ENCODE data around the gene CST9.
A peak's percentile ranks its signal among the peaks of the same experiment; 100 is the strongest.
"Not testable (repeated sequence)": the region's sequence is repeated elsewhere in the genome, so short reads cannot be mapped to it uniquely, and the experiment has no call there.

CST9 gene

GRCh38 chr20:23637282-23638221, 31.8 kb upstream of the CST9 start, which contains the start of gene CST3:
CST3 (minus strand) TSS chr20:23637955; CDS start chr20:23637862, 93 bp downstream.
- Histone ChIP-seq H3K27ac (ENCODE audit: low read length) (peak within 1 kb of the TSS; percentile 85), H3K4me1 (ENCODE audit: control insufficient read depth, insufficient read depth, low read length) (peaks cover 39% of the 10 kb centered on the region), H3K9me3 (ENCODE audit: control insufficient read depth in 2 of 2, low read length in 2 of 2) (no peaks in the 10 kb centered on the region), H3K4me3 (ENCODE audit: low read length in 2 of 2) (peak within 1 kb of the TSS; percentile 85 to 90), H3K9ac (ENCODE audit: low read length in 2 of 2) (peak within 1 kb of the TSS; percentile 75 to 93), H3K36me3 (ENCODE audit: control insufficient read depth in 2 of 2, insufficient read depth in 2 of 2, low read length in 2 of 2) (peaks cover 11 to 13% of the 10 kb centered on the region in 2 donors), H3K27me3 (ENCODE audit: control insufficient read depth in 1 of 2, insufficient read depth in 2 of 2, low read length in 2 of 2) (no peaks in the 10 kb centered on the region)

DNA sequence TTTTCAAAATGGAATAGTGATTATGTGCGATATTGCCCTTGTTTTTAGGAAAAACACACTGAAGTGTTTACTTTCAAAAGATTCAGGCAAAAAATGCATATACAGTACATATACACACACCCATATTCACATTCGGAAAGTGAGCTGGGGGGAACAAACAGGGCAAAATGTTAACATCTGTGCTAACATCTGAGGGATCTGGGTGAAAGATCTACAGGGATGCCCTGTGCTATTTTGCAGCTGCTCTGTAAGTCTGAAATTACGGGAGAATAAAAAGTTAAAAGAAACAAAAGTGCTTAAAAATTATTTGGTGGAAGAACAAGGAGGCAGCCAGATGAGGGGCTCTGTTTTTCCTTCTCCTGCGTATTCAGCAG, 31.2 kb upstream of the CST9 start:
- Histone ChIP-seq H3K9ac (ENCODE audit: low read length in 2 of 2) (peak overlapping the region; percentile 75 to 93), H3K36me3 (ENCODE audit: control insufficient read depth in 2 of 2, insufficient read depth in 2 of 2, low read length in 2 of 2) (peaks cover 12 to 13% of the 10 kb centered on the region in 2 donors), H3K9me3 (ENCODE audit: control insufficient read depth in 2 of 2, low read length in 2 of 2) (no peaks in the 10 kb centered on the region), H3K4me1 (ENCODE audit: control insufficient read depth, insufficient read depth, low read length) (peaks cover 33% of the 10 kb centered on the region), H3K27me3 (ENCODE audit: control insufficient read depth in 1 of 2, insufficient read depth in 2 of 2, low read length in 2 of 2) (no peaks in the 10 kb centered on the region), H3K27ac (ENCODE audit: low read length) (peak overlapping the region; percentile 85), H3K4me3 (ENCODE audit: low read length in 2 of 2) (peak overlapping the region; percentile 85 to 90)

DNA sequence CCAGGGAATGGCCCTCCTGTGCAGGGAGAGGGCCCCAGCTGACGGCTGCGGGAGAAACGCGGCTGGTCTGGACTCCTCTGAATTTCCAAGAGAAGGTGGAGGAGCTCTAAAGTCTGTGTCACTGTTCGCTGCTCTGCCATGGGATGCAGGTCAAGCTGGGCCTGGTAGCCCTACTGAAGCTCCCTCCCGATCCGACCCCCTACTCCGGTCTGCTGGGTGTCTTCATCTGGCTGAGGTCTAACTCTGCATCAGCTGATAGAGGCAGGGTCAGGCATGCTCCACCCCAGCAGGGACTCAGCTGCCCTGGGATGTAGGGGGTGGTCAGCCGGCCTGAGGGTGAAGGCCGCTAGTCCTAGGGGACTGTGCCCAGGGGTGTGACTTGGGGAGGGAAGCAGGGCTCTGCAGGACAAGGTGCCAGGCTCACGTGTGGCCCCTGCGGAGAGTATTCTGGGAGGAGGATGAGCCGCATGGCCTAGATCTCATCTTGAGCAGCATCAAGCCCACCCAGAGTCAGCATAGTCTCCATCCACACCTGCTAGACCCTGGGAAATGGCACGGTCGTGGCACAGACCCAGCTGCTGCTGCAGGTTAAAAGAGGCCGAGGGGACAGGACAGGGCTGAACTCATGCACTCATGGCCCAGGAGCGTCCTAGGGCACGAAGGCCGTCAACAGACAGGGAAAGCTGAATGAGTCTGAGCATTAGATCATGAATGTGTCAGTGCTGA, 30.6 kb upstream of the CST9 start:
- Histone ChIP-seq H3K9me3 (ENCODE audit: control insufficient read depth in 2 of 2, low read length in 2 of 2) (no peaks in the 10 kb centered on the region), H3K27ac (ENCODE audit: low read length) (peak overlapping the region; percentile 85), H3K4me3 (ENCODE audit: low read length in 2 of 2) (peak overlapping the region; percentile 85 to 90), H3K9ac (ENCODE audit: low read length in 2 of 2) (peak overlapping the region; percentile 75 to 93), H3K27me3 (ENCODE audit: control insufficient read depth in 1 of 2, insufficient read depth in 2 of 2, low read length in 2 of 2) (no peaks in the 10 kb centered on the region), H3K36me3 (ENCODE audit: control insufficient read depth in 2 of 2, insufficient read depth in 2 of 2, low read length in 2 of 2) (peaks cover 12 to 14% of the 10 kb centered on the region in 2 donors), H3K4me1 (ENCODE audit: control insufficient read depth, insufficient read depth, low read length) (peaks cover 29% of the 10 kb centered on the region)

DNA sequence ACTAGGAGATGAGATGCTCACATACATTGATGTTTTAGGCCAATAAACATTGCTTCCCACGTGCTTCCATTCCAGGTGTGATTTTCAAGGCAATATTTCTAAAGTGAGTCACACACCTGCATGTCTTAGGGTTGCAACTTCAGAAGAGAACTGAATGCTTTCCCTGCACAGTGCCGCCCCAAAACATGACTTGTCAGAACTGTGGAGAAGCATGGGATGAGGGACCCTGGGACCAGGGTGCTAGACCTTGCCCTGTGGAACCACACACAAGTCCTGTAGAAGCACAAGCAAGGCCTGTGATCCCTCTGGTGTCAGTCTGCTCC, 30.0 kb upstream of the CST9 start:
- not testable (repeated sequence) for H3K9me3 ChIP-seq (ENCODE audit: control insufficient read depth in 2 of 2, low read length in 2 of 2); H3K27me3 ChIP-seq (ENCODE audit: control insufficient read depth in 1 of 2, insufficient read depth in 2 of 2, low read length in 2 of 2); H3K9ac ChIP-seq (ENCODE audit: low read length in 2 of 2)
- Histone ChIP-seq H3K27ac (ENCODE audit: low read length) (peak overlapping the region; percentile 85), H3K4me3 (ENCODE audit: low read length in 2 of 2) (peak overlapping the region; percentile 85 to 90), H3K36me3 (ENCODE audit: control insufficient read depth in 2 of 2, insufficient read depth in 2 of 2, low read length in 2 of 2) (peaks cover 12 to 14% of the 10 kb centered on the region in 2 donors), H3K4me1 (ENCODE audit: control insufficient read depth, insufficient read depth, low read length) (peaks cover 28% of the 10 kb centered on the region)

GRCh38 chr20:23634985-23635767, 29.5 kb upstream of the CST9 start:
- Histone ChIP-seq H3K9me3 (ENCODE audit: control insufficient read depth in 2 of 2, low read length in 2 of 2) (no peaks in the 10 kb centered on the region), H3K36me3 (ENCODE audit: control insufficient read depth in 2 of 2, insufficient read depth in 2 of 2, low read length in 2 of 2) (peaks cover 12 to 14% of the 10 kb centered on the region in 2 donors), H3K27me3 (ENCODE audit: control insufficient read depth in 1 of 2, insufficient read depth in 2 of 2, low read length in 2 of 2) (no peaks in the 10 kb centered on the region), H3K9ac (ENCODE audit: low read length in 2 of 2) (no peak overlapping the region), H3K27ac (ENCODE audit: low read length) (no peak overlapping the region), H3K4me3 (ENCODE audit: low read length in 2 of 2) (peak overlapping the region; percentile 48 to 55), H3K4me1 (ENCODE audit: control insufficient read depth, insufficient read depth, low read length) (peaks cover 28% of the 10 kb centered on the region)

- Histone ChIP-seq H3K9me3 (ENCODE audit: control insufficient read depth in 2 of 2, low read length in 2 of 2) (no peaks in the 10 kb centered on the region), H3K36me3 (ENCODE audit: control insufficient read depth in 2 of 2, insufficient read depth in 2 of 2, low read length in 2 of 2) (peaks cover 12 to 14% of the 10 kb centered on the region in 2 donors), H3K27me3 (ENCODE audit: control insufficient read depth in 1 of 2, insufficient read depth in 2 of 2, low read length in 2 of 2) (no peaks in the 10 kb centered on the region), H3K4me1 (ENCODE audit: control insufficient read depth, insufficient read depth, low read length) (peaks cover 29% of the 10 kb centered on the region), H3K4me3 (ENCODE audit: low read length in 2 of 2) (peak overlapping the region in 1 of 2 donors; percentile 55), H3K9ac (ENCODE audit: low read length in 2 of 2) (no peak overlapping the region), H3K27ac (ENCODE audit: low read length) (no peak overlapping the region)
Observed at GRCh38 chr20:23634044-23634801, 28.5 kb upstream of the CST9 start.

DNA sequence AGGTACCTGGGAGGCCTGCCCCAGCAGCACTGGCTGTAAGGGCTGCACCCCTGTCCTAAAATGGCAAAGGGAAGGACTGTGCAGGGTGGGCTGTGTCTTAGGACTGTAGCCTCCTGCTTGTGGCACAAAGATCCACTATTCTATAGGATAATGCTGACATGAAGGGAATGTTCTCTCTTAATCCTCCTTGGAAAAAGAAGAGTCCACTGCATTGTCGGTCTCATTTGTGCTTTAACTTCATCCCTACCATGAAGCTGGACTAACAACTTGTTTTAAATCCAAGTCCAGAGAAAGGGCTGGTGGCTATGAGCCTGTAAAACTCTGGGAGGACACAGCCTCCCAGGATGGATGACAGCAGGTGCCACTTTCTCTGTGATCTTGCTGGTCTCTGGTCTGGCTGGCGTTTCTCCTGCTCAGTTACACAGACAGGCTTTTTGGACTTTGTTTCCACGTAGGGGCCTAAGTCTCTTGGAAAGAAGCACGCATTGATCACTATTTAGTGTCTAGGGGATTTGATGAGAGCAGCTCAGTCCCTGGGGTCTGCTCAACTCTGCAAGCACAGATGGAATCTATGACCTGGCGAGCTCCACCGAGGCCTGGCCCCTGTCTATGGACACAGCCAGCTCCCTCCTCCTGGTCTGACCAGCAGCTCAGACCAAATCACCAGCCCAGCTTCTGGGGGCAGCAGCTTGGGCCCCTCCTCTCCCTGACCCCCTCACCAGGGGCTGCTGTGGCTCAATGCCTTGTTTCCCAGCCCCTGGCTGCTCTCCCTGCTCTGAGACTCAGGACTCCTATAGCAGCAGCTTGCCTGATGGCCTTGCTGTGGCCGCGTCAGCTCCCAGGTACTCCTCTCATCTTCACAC, 27.2 kb upstream of the CST9 start:
- peaks cover 12 to 14% of the 10 kb centered on the region in 2 donors for H3K36me3 ChIP-seq (ENCODE audit: control insufficient read depth in 2 of 2, insufficient read depth in 2 of 2, low read length in 2 of 2)
- H3K9ac ChIP-seq (ENCODE audit: low read length in 2 of 2) = no peak overlapping the region
- peaks cover 29% of the 10 kb centered on the region for H3K4me1 ChIP-seq (ENCODE audit: control insufficient read depth, insufficient read depth, low read length)
- H3K9me3 ChIP-seq (ENCODE audit: control insufficient read depth in 2 of 2, low read length in 2 of 2) = no peaks in the 10 kb centered on the region
- H3K27me3 ChIP-seq (ENCODE audit: control insufficient read depth in 1 of 2, insufficient read depth in 2 of 2, low read length in 2 of 2) = no peaks in the 10 kb centered on the region
- H3K4me3 ChIP-seq (ENCODE audit: low read length in 2 of 2) = no peak overlapping the region
- H3K27ac ChIP-seq (ENCODE audit: low read length) = no peak overlapping the region

DNA sequence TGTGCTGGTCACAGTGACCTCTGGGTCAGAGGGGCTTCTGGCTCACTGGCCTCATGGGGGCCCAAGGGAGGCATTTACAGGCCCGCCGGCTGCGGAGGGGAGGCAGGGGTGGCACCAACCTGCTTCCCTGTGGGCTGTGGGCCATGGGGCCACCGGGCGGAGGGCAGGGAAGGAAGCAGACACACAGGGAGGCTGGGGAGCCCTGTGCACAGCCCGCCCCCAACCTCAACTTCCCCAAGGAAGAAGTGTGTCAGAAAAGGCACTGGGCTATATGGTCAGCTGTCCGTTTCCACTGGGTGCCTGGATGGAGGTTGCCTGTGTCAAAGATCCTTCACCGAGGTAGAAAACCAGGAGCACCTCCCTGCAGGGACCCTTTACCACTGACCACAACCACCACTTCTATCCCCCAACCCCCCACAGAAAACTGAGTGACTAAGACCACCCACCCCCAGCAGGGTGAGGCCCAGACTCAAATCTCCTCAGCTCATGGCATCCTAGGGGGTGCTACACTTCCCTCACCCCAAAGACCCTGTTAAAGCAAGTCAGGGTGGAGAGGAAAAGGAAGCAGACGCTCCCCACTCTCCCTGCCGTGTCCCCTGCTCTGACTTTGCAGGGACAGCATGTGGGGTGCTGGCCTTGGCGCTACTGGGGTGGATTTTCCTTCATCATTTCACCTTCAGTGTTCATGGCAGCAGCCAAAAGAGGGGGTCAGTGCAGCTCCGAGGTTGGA, 26.4 kb upstream of the CST9 start:
- H3K36me3 ChIP-seq (ENCODE audit: control insufficient read depth in 2 of 2, insufficient read depth in 2 of 2, low read length in 2 of 2) = peaks cover 12 to 14% of the 10 kb centered on the region in 2 donors
- H3K27me3 ChIP-seq (ENCODE audit: control insufficient read depth in 1 of 2, insufficient read depth in 2 of 2, low read length in 2 of 2) = no peaks in the 10 kb centered on the region
- no peaks in the 10 kb centered on the region for H3K9me3 ChIP-seq (ENCODE audit: control insufficient read depth in 2 of 2, low read length in 2 of 2)
- H3K4me1 ChIP-seq (ENCODE audit: control insufficient read depth, insufficient read depth, low read length) = peaks cover 29% of the 10 kb centered on the region
- H3K9ac ChIP-seq (ENCODE audit: low read length in 2 of 2) = no peak overlapping the region
- no peak overlapping the region for H3K27ac ChIP-seq (ENCODE audit: low read length)
- no peak overlapping the region for H3K4me3 ChIP-seq (ENCODE audit: low read length in 2 of 2)

DNA sequence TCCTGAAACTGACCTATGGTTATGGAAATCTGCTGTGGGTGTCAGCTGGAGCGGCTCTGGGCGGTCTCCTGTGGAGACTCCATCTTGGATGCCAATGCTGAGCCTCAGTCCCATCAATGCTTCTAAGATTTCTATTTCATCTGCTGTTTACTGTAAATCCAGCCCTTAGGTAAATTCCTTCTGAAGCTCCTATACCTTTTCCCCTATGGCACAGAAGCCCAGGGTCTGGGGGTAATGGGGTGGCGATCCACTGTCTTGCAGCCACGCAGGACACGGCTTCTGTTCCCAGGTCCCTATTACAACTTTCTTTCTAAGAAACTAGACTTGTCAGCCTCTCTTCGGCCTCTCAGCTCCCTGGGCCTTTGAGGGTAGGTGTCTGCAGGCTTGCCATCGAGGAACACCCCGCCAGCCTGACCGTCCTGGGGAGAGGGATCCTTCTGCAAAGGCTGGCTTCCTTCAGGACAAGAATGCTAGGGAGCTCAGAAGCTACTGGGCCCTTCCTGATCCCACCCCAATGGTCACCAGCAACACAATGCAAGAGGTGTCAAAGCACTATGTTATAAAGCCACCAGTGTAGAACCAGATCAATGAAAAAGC, 25.6 kb upstream of the CST9 start:
- peaks cover 23% of the 10 kb centered on the region for H3K4me1 ChIP-seq (ENCODE audit: control insufficient read depth, insufficient read depth, low read length)
- H3K9me3 ChIP-seq (ENCODE audit: control insufficient read depth in 2 of 2, low read length in 2 of 2) = no peaks in the 10 kb centered on the region
- H3K27ac ChIP-seq (ENCODE audit: low read length) = no peak overlapping the region
- no peaks in the 10 kb centered on the region for H3K27me3 ChIP-seq (ENCODE audit: control insufficient read depth in 1 of 2, insufficient read depth in 2 of 2, low read length in 2 of 2)
- no peak overlapping the region for H3K4me3 ChIP-seq (ENCODE audit: low read length in 2 of 2)
- peaks cover 12 to 14% of the 10 kb centered on the region in 2 donors for H3K36me3 ChIP-seq (ENCODE audit: control insufficient read depth in 2 of 2, insufficient read depth in 2 of 2, low read length in 2 of 2)
- H3K9ac ChIP-seq (ENCODE audit: low read length in 2 of 2) = no peak overlapping the region

Data from stomach smooth muscle (tissue), 2 donors.